Measurements from ENCODE around the gene IPO7. TPM values are rescaled to one million over a fixed set of nuclear protein-coding genes. Genes with fewer than 3 reads are reported as not detected.

IPO7 gene
- total RNA-seq, 1 experiment from 2014 or later = 205 TPM

- no peak overlapping the region for H2BK5ac ChIP-seq (ENCODE audit: insufficient read length, low read length)
- H3K27me3 ChIP-seq (ENCODE audit: insufficient read depth, low read length) = no peaks in the 10 kb centered on the region
- no peak overlapping the region for H4K91ac ChIP-seq (ENCODE audit: insufficient read length, low read depth, low read length)
- Mint-ChIP-seq H3K9me3 (no peaks in the 10 kb centered on the region), H3K4me1 (no peaks in the 10 kb centered on the region), H3K27me3 (ENCODE audit: low read depth) (no peaks in the 10 kb centered on the region), H3K27ac (no peak overlapping the region; a peak in 1 of 7 replicates), H3K36me3 (ENCODE audit: insufficient read depth in 1 of 3, low read depth in 3 of 3) (peaks cover 44 to 67% (median 62%) of the 10 kb centered on the region in 3 experiments), H3K4me3 (no peak overlapping the region)
- no peak overlapping the region for H2AK5ac ChIP-seq (ENCODE audit: insufficient read length, low read length)
- no peak overlapping the region for H2BK20ac ChIP-seq (ENCODE audit: low read depth, low read length, poor library complexity, severe bottlenecking)
- WGBS (ENCODE audit: extremely low coverage, insufficient read length, low lambda C conversion rate) = no CpG with 5 or more reads among the region's 2 CpGs
- H2BK12ac ChIP-seq (ENCODE audit: insufficient read length, low read depth, low read length) = no peak overlapping the region
- H3T11ph ChIP-seq (ENCODE audit: low read length) = no peak overlapping the region
- TF ChIP-seq, protein P1, sequence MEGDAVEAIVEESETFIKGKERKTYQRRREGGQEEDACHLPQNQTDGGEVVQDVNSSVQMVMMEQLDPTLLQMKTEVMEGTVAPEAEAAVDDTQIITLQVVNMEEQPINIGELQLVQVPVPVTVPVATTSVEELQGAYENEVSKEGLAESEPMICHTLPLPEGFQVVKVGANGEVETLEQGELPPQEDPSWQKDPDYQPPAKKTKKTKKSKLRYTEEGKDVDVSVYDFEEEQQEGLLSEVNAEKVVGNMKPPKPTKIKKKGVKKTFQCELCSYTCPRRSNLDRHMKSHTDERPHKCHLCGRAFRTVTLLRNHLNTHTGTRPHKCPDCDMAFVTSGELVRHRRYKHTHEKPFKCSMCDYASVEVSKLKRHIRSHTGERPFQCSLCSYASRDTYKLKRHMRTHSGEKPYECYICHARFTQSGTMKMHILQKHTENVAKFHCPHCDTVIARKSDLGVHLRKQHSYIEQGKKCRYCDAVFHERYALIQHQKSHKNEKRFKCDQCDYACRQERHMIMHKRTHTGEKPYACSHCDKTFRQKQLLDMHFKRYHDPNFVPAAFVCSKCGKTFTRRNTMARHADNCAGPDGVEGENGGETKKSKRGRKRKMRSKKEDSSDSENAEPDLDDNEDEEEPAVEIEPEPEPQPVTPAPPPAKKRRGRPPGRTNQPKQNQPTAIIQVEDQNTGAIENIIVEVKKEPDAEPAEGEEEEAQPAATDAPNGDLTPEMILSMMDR (conservative IDR thresholded peaks at IDR 0.05) = no peak
- H2BK15ac ChIP-seq (ENCODE audit: low read depth, low read length) = no peak overlapping the region
- H3K56ac ChIP-seq (ENCODE audit: insufficient read length, low read depth, low read length) = no peak overlapping the region
- H3K79me2 ChIP-seq (ENCODE audit: insufficient read depth, low read length) = no peaks in the 10 kb centered on the region
- no peak for DNase-seq
- no peak overlapping the region for H3K9ac ChIP-seq (ENCODE audit: extremely low read depth, insufficient read length, low read length)
- no peaks in the 10 kb centered on the region for H3K4me1 ChIP-seq (ENCODE audit: insufficient read depth, low read length)
- H3K27ac ChIP-seq (ENCODE audit: insufficient read length, low read depth, low read length) = no peak overlapping the region
- no peak overlapping the region for H2BK120ac ChIP-seq (ENCODE audit: low read depth, low read length, poor library complexity, severe bottlenecking)
- no peak overlapping the region for H4K8ac ChIP-seq (replicated peaks; ENCODE audit: insufficient read length, low read depth, low read length)
- no peak overlapping the region for H3K18ac ChIP-seq (ENCODE audit: insufficient read length, low read depth, low read length)
- no peaks in the 10 kb centered on the region for H4K20me1 ChIP-seq (ENCODE audit: control insufficient read depth, insufficient read depth, insufficient read length)
- H3K9me3 ChIP-seq (ENCODE audit: control insufficient read depth, low read depth, low read length) = no peaks in the 10 kb centered on the region
- H4K5ac ChIP-seq (ENCODE audit: insufficient read length, low read depth, low read length) = no peak overlapping the region
- no peak overlapping the region for H3K23ac ChIP-seq (ENCODE audit: insufficient read length, low read depth, low read length)
- no peak overlapping the region for H2AFZ ChIP-seq (ENCODE audit: low read length)
- H3K4ac ChIP-seq (ENCODE audit: low read depth, low read length) = no peak overlapping the region
- H3K79me1 ChIP-seq (ENCODE audit: insufficient read depth, low read depth, low read length, poor library complexity, severe bottlenecking) = no peaks in the 10 kb centered on the region
- no peak overlapping the region for H3K14ac ChIP-seq (ENCODE audit: insufficient read depth, low read length)
- H3K23me2 ChIP-seq (ENCODE audit: insufficient read length, low read depth, low read length, poor library complexity, severe bottlenecking) = no peaks in the 10 kb centered on the region
- no peak overlapping the region for H3K4me2 ChIP-seq (ENCODE audit: insufficient read depth, insufficient read length, low read length)
Measured at GRCh38 chr11:9479899-9480298, 95.4 kb downstream of the IPO7 start.
